DMS114 treated with DMSO at 0.1 percent for 48 hours (cell line): Measurements from ENCODE around the gene ATP6V1G1.

Experiments used
- DNase-seq: peaks from one replicate; lab custom pipeline; 2025; ENCODE audit not compliant: unreplicated experiment; lab: John Stamatoyannopoulos, UW

The ATP6V1G1 gene

GRCh38 chr9:114611516-114612271, 24.1 kb downstream of the ATP6V1G1 start:
- no peak for DNase-seq

GRCh38 chr9:114612272-114612923, 24.8 kb downstream of the ATP6V1G1 start:
- no peak for DNase-seq

- no peak for DNase-seq
These were observed 25.5 kb downstream of the ATP6V1G1 start for GRCh38 chr9:114613087-114613486.

GRCh38 chr9:114613919-114614318, 26.4 kb downstream of the ATP6V1G1 start:
- no peak for DNase-seq

GRCh38 chr9:114614373-114614772, 26.8 kb downstream of the ATP6V1G1 start:
- no peak for DNase-seq

GRCh38 chr9:114616684-114617520, 29.3 kb downstream of the ATP6V1G1 start:
- no peak for DNase-seq

- no peak for DNase-seq
These were observed 31.7 kb downstream of the ATP6V1G1 start for GRCh38 chr9:114619191-114619761.

- no peak for DNase-seq
These were observed 34.0 kb downstream of the ATP6V1G1 start for GRCh38 chr9:114621561-114621960.

GRCh38 chr9:114621975-114622609, 34.5 kb downstream of the ATP6V1G1 start:
- DNase-seq: no peak

- no peak for DNase-seq
These were observed 37.1 kb downstream of the ATP6V1G1 start for GRCh38 chr9:114624677-114625076.

GRCh38 chr9:114626415-114627020, 38.9 kb downstream of the ATP6V1G1 start:
- no peak for DNase-seq

GRCh38 chr9:114627553-114627952, 40.0 kb downstream of the ATP6V1G1 start:
- DNase-seq: no peak

GRCh38 chr9:114629563-114630090, 42.1 kb downstream of the ATP6V1G1 start:
- DNase-seq: no peak

- no peak for DNase-seq
These were observed 43.6 kb downstream of the ATP6V1G1 start for GRCh38 chr9:114631166-114631565.

- DNase-seq: no peak
These were observed 46.0 kb downstream of the ATP6V1G1 start for GRCh38 chr9:114633438-114634089.

- no peak for DNase-seq
These were observed 46.8 kb downstream of the ATP6V1G1 start for GRCh38 chr9:114634387-114634786.

GRCh38 chr9:114638404-114638803, 50.8 kb downstream of the ATP6V1G1 start:
- no peak for DNase-seq

- DNase-seq: no peak
These were observed 54.4 kb downstream of the ATP6V1G1 start for GRCh38 chr9:114641967-114642366.

- no peak for DNase-seq
These were observed 55.4 kb downstream of the ATP6V1G1 start for GRCh38 chr9:114643001-114643400.

GRCh38 chr9:114643896-114644295, 56.3 kb downstream of the ATP6V1G1 start:
- DNase-seq: no peak
